HFFc6 (cell line): ENCODE measurements around the gene ADAT3. TPM values are rescaled to one million over a fixed set of nuclear protein-coding genes. Genes with fewer than 3 reads are reported as not detected.

ENCODE experiments used
- DNase-seq: peaks from one replicate; pipeline ENCODE4 v3.0.0-alpha.2; 2018
- H3K27ac Mint-ChIP-seq: 2 replicates; pipeline ENCODE4 v1.8.0; 2020; ENCODE audit warnings: mild to moderate bottlenecking, mixed read lengths
- H3K27me3 Mint-ChIP-seq: 2 replicates; pipeline ENCODE4 v1.8.0; 2021; ENCODE audit warnings: mild to moderate bottlenecking, moderate library complexity, mixed read lengths; ENCODE audit not compliant: insufficient read depth
- H3K36me3 Mint-ChIP-seq: 2 replicates; pipeline ENCODE4 v1.8.0; 2021; ENCODE audit warnings: low read depth, mixed read lengths
- H3K4me1 Mint-ChIP-seq: 2 replicates; pipeline ENCODE4 v1.8.0; 2020; ENCODE audit warnings: low read depth, mixed read lengths
- H3K4me3 Mint-ChIP-seq: 2 replicates; pipeline ENCODE4 v1.8.0; 2020; ENCODE audit warnings: mild to moderate bottlenecking, moderate library complexity, mixed read lengths
- H3K9me3 Mint-ChIP-seq: 2 replicates; pipeline ENCODE4 v1.8.0; 2020; ENCODE audit warnings: mild to moderate bottlenecking, mixed read lengths
- CTCF ChIP-seq: fragments of 200-600 bp; sonication (generic); IDR thresholded peaks from 2 replicates; pipeline ENCODE4 v1.5.0; 2021; ENCODE audit warnings: antibody characterized with exemption, mild to moderate bottlenecking
- total RNA-seq, 6 experiments: library from RNA; stranded (reverse); fragmentation: NEBNext Ultra II Directional; extraction: Animal tissue kit (Norgen Biotek cat#: 25700); gene quantifications; 2 replicates in 1 of 6; 3 replicates in 5 of 6; pipeline ENCODE4 v1.2.3, GENCODE V29; 2021

ADAT3 gene
- total RNA-seq, 6 experiments from 2014 or later = 2.3 to 4.2 (median 3.0) TPM

DNA sequence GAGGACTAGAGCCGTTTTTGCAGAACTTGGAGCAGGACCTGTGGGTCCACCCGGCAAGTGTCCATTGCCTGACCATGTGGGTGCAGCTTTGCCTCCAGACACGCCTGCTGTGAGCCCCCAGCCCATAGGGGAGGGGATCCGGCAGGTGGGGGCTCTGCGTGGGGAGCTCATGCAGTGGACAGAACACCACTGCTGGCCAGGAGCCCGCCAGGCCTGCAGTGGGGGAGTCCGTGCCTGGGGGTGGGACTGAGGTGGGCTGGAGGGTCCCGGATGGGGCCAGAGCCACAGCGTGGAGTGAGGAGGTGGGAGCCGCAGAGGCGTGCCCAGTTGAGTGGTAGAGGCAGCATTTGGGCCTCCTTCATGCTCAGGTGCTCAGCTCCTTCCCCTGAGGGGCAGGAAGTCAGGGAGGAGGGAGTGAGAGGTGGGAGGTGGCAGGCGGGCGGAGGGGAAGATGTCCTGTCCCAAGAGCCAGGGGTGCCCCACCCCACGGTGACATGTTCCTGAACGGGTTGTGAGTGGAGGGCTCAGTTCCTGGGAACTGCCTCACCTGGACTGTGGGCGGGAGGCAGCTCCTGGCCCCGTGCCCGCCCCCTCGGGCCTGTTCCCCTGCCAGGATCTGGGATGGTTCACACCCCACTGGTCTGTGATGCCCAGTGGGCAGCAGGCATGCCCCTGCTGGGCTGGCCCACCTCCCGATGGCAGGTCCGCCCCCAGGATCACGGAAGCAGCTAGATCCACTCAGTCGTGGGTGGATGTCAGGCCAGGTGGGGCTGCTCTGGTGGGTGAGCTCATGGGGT is 8.8 kb downstream of the ADAT3 start:
- no peaks in the 10 kb centered on the region for H3K36me3 Mint-ChIP-seq
- no peak for TF ChIP-seq CTCF
- no peak overlapping the region for H3K4me3 Mint-ChIP-seq
- peaks cover 2% of the 10 kb centered on the region; the same call in 1 of the 2 replicates for H3K27me3 Mint-ChIP-seq
- DNase-seq = no peak
- H3K9me3 Mint-ChIP-seq = no peaks in the 10 kb centered on the region
- H3K27ac Mint-ChIP-seq = no peak overlapping the region
- H3K4me1 Mint-ChIP-seq = peaks cover 6% of the 10 kb centered on the region; the same call in 1 of the 2 replicates

DNA sequence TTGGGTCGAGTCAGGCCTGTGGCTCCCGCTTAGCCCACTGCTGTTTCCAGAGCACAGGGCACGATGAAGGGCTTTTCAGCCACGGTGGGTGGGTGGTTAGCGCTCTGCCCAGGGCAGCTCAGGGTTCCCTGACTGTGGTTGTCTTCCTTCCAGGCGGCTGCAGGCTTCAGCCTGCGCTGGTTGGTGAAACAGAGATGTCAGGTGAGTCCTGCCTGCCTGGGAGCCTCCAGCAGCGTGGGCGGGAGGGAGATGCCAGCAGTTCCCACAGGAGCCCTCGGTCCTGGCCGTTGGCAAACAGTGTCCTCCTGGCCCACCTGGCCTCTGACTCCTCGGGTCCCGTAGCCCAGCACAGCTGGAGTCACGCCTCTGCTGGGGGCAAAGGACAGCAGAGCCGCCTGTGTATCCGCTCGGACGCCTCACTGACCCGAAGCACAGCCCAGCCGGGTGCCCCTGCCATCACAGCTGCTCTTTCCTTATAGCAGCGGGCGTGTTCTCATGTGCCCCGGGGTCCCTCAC is 9.7 kb downstream of the ADAT3 start:
- Mint-ChIP-seq H3K4me3 (no peak overlapping the region), H3K4me1 (peaks cover 6% of the 10 kb centered on the region; the same call in 1 of the 2 replicates), H3K27me3 (peaks cover 2% of the 10 kb centered on the region; the same call in 1 of the 2 replicates), H3K27ac (no peak overlapping the region), H3K36me3 (no peaks in the 10 kb centered on the region), H3K9me3 (no peaks in the 10 kb centered on the region)
- TF ChIP-seq CTCF = no peak
- no peak for DNase-seq

- Mint-ChIP-seq H3K27ac (no peak overlapping the region), H3K9me3 (no peaks in the 10 kb centered on the region), H3K36me3 (no peaks in the 10 kb centered on the region), H3K4me1 (no peaks in the 10 kb centered on the region), H3K27me3 (peaks cover 2% of the 10 kb centered on the region; the same call in 1 of the 2 replicates), H3K4me3 (no peak overlapping the region)
- DNase-seq = no peak
- TF ChIP-seq CTCF = no peak
Observed at GRCh38 chr19:1917146-1917545, 11.9 kb downstream of the ADAT3 start.

DNA sequence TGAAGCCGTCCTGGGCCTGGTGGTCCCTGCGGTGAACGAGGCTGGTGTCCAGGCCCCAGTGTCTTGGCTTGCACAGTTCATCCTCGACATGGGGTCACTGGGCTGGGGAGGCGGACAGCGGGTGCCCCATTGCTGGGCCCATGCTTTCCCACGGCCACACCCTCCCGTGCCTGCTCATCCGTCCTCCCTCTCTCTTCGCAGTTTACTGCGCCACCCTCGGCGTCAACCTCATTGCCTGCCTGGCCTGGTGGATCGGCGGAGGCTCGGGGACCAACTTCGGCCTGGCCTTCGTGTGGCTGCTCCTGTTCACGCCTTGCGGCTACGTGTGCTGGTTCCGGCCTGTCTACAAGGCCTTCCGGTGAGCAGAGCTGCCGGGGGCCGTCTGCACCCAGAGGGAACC is 12.7 kb downstream of the ADAT3 start:
- TF ChIP-seq CTCF = no peak
- Mint-ChIP-seq H3K4me3 (no peak overlapping the region), H3K27ac (no peak overlapping the region), H3K9me3 (no peaks in the 10 kb centered on the region), H3K36me3 (peaks cover 7% of the 10 kb centered on the region; the same call in 1 of the 2 replicates), H3K4me1 (no peaks in the 10 kb centered on the region), H3K27me3 (peaks cover 2% of the 10 kb centered on the region; the same call in 1 of the 2 replicates)
- DNase-seq = no peak

- Mint-ChIP-seq H3K4me3 (no peak overlapping the region), H3K4me1 (no peaks in the 10 kb centered on the region), H3K9me3 (no peaks in the 10 kb centered on the region), H3K36me3 (peaks cover 10% of the 10 kb centered on the region; the same call in 1 of the 2 replicates), H3K27me3 (peaks cover 2% of the 10 kb centered on the region; the same call in 1 of the 2 replicates), H3K27ac (no peak overlapping the region)
- no peak for DNase-seq
- no peak for TF ChIP-seq CTCF
Observed at GRCh38 chr19:1918975-1919374, 13.8 kb downstream of the ADAT3 start.
